HG03108 (cell line): ENCODE data around the gene LZTFL1.

Experiments
- ATAC-seq: cut with Tn5 transposase; IDR thresholded peaks from one replicate; pipeline ENCODE4 v1.9.1; 2021; ENCODE audit warnings: moderate library complexity; ENCODE audit not compliant: unreplicated experiment

LZTFL1 gene

DNA sequence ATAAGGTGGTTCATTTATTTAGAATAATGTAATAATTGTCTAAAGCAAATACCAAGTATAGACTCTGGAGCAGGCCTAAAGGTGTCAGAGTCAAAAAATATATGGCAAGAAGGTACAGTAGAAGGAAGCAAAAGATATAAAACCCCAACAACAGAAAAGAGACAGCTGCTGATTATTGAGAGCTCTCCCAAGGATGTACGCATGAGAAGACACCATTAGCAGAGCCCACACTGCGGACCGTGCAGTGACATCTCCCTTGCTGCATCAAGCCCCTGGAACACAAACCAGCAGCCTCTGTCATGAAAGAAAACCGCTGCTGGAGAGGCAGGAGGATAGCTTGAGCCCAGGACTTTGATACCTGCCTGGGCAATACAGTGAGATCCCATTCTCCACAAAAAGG is 27.6 kb downstream of the LZTFL1 start:
- ATAC-seq = no peak

DNA sequence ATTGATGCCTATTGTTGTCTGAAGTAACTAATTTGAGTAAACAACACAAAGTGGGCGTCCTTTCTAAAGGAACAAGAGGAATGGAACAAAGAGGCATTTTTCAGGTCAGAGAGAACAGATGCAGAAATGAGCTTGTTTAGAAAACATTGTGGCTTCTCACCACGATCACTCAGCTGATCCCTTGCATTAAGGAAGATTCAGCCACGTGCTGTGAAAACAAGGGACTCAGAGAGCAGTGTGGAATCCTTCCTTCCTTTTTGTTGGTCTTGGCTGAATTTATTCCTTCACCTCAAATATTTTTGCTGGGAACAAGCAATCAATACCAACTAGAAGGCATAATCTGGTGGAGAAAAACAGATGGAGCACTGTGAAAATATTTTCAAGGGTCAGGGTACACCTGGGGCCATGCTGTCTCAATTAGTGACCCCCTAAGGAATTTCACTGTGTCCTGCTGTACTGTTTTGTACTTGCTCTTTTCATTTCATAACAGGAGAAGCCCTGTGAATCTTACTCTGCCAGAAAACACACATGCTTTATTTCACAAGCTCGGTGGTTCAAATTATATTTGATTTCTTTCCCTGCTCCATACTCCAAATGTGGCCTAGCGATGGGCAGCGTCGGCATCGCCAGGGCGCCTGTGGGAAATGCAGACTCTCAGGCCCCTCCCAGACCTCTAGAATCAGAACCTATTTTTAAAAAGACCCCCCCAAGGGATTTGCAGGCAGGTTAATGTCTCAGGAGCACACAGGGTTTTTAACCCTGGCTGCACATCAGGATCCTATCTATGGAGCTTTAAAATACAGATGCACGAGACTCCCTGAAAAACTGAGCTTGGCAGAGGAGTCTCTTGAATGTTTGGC is 34.0 kb downstream of the LZTFL1 start:
- no peak for ATAC-seq

GRCh38 chr3:45807133-45807532 is 34.8 kb downstream of the LZTFL1 start:
- ATAC-seq = no peak

- ATAC-seq = no peak
Measured at GRCh38 chr3:45806072-45806471, 35.8 kb downstream of the LZTFL1 start.

- ATAC-seq = no peak
Measured at GRCh38 chr3:45803252-45803935, 38.5 kb downstream of the LZTFL1 start.

DNA sequence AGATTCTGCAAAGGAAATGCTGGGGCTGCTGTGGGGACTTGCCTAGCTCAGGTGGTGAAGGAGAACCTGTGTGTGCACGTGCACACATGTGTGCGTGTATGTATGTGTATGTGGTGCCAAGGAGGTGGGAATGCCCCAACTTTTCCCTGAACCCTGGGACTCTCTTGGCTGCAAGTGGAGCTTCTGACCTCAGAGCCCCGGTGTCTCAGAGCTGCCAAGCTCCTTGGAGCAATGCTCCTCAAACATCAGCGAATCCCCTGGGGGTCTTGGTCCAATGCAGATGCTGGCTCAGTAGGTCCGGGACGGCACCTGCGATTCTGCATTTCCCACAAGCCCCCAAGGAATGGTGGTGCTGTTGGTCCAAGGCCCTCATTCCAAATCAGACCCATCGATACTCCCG is 39.8 kb downstream of the LZTFL1 start:
- no peak for ATAC-seq

DNA sequence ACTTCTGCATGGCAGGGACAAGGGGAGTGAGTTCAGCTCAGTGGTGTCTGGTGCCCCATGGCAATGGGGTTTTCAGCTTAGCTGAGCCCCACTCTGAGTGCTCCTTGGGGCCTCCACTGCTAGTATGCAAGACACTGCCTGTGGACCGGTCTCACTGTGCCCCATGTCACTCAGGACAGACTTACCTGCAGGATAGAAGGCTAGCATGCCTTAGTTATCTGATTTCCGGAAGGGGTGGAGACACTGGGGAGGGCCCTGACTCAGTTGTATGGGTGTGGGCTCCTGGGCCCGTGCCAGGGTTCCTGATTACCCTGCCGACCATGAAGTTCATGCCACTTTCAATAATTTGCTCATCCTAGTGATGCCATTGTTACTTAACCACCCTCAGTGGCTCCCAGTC is 41.3 kb downstream of the LZTFL1 start:
- no peak for ATAC-seq

DNA sequence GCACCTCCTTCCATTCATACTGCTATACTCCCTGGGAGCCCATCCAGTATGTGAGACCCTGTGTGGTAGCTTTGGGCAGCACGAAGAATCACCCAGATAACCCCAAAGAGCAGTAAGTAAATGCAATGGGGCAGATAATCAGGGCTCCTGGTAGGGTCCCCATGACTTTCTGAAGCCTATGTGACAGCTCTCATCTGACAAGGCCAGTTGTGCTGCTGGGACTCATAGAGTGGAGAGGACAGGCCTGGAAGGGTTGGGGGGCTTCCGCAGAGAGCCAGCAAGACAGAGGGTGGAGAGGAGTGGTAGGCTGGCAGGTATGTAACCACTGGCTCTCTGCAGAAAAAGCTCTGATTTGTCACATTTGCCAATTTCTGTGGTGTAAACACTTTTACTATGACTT is 42.3 kb downstream of the LZTFL1 start:
- no peak for ATAC-seq

DNA sequence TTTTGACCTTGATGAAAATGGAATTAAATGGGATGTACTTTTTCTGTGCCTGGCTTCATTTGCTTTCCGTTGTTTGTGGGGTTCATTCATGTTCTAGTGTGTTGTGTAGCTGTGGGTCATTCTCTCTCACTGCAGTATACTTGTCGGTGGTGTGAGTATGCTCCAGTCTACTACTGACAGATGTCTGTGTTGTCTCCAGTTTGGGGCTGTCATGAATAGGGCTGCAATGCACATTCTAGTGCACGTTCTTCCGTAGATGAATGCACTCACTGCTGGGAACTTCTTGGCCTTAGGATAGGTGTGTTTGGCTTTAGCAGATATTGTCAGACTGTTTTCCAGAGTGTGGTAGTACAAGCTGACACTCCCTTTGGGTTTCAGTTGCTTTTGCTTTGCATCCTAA is 43.9 kb downstream of the LZTFL1 start:
- no peak for ATAC-seq

DNA sequence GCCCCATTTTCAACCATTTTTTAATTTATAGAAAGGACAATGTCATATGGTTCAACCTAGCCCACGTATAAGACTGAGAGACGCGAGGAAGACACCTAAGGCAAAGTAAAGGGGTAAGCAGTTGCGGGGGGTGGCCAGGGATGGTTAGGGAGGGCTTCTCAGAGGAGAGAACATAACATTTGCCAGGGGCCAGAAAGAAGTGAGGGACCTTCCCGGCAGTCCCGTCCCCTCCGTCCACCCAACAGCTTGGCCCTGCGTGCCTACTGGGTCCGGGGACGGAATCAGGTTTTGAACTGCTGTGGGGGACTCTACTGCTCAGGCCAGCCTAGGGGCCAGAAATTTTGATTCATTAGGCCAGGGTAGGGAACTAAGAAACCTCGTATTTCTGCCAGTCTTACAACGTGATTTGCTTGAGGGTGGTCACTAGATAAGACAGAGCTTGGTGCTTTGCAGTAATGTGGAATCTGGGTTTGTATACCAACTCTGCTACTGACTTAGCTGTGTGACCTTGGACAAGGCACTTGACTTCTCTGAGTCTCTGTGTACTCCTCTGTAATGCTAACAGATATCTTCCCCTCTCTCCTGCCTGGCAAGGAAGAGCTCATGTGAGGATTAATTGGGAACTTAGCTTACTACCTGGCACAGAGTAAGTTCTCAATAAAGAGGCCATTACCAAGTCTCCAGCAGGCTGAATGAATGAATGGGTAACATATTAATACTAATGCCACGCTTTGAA is 44.8 kb downstream of the LZTFL1 start:
- ATAC-seq = no peak

DNA sequence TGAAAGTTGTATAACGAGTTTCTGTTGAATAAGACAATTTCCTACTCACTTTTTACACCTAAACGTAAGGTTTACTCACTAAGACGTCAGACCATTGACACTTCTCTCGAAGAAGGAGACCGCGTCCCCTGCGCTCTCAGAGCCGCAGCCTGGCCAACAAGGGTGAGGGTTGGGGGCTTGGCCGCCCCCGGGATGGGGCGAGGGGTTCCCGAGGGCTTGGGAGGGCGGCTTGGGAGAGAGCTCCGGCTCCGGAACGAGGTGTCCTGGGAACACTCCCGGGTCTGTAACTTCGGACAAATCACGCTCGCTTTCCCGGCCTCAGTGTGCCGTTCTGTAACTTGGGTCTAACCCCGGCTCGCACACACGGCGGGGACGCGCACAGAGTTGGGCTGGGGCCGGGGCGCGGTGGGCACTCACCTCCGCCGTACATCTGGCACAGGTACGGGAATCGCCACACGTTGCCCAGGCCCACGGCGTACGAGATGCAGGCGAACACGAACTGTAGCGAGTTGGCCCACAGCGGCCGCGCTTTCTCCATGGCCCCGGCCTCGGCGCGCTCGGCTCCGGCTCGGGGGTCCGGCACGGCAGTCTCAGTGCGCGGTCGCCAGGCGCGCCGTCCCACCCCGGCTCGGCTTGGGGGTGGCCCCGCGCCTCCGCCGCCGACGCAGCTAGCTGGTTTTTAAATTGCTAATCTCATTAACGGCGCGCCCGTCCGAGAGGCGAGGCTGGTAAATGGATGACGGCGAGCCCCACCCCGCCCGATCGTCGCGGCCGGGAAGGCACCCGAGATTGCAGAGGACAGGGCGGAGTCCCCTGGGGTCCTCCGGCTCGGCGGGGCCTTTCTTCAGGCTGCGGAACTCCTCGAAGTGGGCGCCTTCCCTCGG is 45.8 kb downstream of the LZTFL1 start, which contains the start of gene SLC6A20:
SLC6A20 (minus strand) TSS at position 655 of the 884 bp plus-strand sequence; CDS start at position 538, 117 bp downstream.
- ATAC-seq = no peak

- no peak for ATAC-seq
Measured at GRCh38 chr3:45795509-45795881, 46.4 kb downstream of the LZTFL1 start.

DNA sequence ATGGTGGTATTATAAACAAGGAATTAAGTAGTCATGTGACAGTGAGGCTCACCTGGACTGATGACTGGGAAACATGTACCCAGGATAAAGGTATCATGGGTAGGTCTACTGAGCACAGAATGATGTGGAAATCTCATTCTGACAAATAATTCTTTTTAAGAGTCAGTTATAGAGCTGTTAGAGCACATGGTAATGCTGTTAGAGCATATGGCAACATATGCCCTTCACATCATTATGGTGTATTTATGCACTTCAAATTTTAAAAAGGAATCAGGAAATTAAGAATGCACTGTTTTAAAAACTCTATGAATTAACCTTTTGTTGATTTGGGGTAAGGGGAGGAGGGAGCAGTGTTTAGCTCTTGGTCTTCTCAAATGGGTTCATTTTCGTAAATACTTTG is 47.3 kb downstream of the LZTFL1 start:
- ATAC-seq = no peak

DNA sequence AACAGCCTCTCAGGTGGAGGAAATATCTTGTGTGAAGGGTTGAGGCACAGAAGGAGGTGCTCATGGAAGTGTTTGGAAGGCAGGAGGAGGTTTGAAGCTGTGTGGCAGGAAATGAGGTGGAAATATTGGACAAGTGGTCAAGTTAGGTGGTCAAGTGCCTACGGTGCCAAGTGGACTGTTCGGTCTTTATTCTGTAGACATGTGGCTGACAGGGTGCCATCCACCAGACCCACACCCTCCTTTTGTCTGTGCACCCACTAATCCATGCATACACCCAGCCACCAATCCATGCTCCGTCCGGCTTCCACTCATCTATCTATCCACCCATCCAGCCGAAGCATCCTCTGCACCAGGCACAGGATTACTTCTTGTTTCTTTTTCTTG is 47.8 kb downstream of the LZTFL1 start:
- ATAC-seq = no peak

- no peak for ATAC-seq
Measured at GRCh38 chr3:45793482-45794176, 48.3 kb downstream of the LZTFL1 start.

DNA sequence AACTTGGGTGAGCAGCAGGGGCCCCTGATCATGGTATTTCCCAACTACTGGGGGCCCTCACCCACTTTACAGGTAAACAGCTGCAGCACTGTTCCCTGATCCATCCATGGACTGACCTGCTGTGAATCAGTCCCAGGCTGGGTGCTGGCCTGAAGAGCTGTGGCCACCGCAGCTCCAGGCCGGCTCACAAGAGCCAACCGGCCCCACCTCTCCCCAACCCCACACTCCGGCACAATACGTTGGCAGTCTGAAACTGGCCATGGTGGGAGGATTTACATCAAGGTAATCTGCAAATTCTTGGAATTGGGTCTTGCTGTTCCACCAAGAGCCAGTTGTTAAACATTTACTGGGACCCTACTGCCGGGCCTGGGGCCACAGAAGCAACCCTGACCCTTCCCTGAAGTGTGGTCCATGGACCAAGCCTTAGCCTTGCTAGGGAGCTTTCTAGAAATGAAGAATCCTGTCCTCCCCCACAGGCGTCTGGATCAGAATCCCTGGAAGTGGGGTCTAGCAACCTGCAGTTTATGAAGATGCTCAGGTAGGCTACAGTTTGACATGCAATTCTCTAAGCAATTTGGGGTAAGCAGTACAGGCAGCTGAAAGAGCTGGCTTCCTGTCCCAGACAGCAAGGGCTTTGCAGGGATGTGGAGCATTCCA is 49.3 kb downstream of the LZTFL1 start:
- ATAC-seq = no peak

DNA sequence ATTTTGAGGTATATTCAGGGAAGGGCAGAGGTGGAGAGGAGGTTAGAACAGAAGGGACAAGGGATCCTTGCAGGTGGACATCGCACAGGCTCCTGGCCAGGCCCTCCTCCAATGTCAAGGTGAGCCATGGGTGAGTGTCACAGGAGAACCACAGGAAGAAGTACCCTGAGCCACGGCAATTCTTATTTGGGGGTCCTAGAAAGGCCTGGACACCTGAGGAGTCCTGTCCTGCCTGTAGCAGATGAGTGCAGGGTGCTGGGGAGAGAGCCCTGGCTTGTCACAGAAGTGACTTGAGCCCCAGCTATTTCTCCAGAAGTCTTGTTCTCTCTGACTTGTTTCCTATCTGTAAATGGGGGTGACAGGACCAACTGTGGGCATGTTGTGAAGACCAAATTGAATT is 49.9 kb downstream of the LZTFL1 start:
- no peak for ATAC-seq

- no peak for ATAC-seq
Measured at GRCh38 chr3:45790596-45790995, 51.3 kb downstream of the LZTFL1 start.

- no peak for ATAC-seq
Measured at GRCh38 chr3:45789235-45789812, 52.6 kb downstream of the LZTFL1 start.
